Natural killer cell treated with Interleukin-12 subunit alpha and Interleukin-12 subunit beta and Interleukin-15 and Interleukin-18, amount 100 ng/mL, for 72 hours (primary cell): ENCODE measurements around the gene BAD. TPM values are rescaled to one million over a fixed set of nuclear protein-coding genes. Genes with fewer than 3 reads are reported as not detected.
A peak's percentile ranks its signal among the peaks of the same experiment; 100 is the strongest.

ENCODE experiments used
- ATAC-seq, 2 donors: fragments of 150-1000 bp; cut with Tn5 transposase in 1 of 2; sonication (Bioruptor Pico), chemical (Tn5 transposase) in 1 of 2; 2 replicates each; pipeline ENCODE4 v1.10.0; 2021
- DNase-seq: peaks from one replicate; pipeline ENCODE4 v3.0.0; 2022; ENCODE audit warnings: low spot score
- H3K27ac Mint-ChIP-seq, 2 donors: 1 replicate in 1 of 2; 2 replicates in 1 of 2; pipeline ENCODE4 v1.8.0; 2022; ENCODE audit warnings: mixed read lengths in 2 of 2, mild to moderate bottlenecking in 1 of 2, moderate library complexity in 1 of 2
- H3K27me3 Mint-ChIP-seq, 2 donors: 1 replicate in 1 of 2; 2 replicates in 1 of 2; pipeline ENCODE4 v1.8.0; 2022; ENCODE audit warnings: mixed read lengths in 2 of 2
- H3K36me3 Mint-ChIP-seq: one replicate; pipeline ENCODE4 v1.8.0; 2022; ENCODE audit warnings: mixed read lengths
- H3K4me1 Mint-ChIP-seq, 2 donors: 1 replicate in 1 of 2; 2 replicates in 1 of 2; pipeline ENCODE4 v1.8.0; 2022; ENCODE audit warnings: low read depth in 2 of 2, mixed read lengths in 2 of 2, mild to moderate bottlenecking in 1 of 2
- H3K4me3 Mint-ChIP-seq: one replicate; pipeline ENCODE4 v1.8.0; 2022; ENCODE audit warnings: mixed read lengths
- H3K9me3 Mint-ChIP-seq: 2 replicates; pipeline ENCODE4 v1.8.0; 2022; ENCODE audit warnings: mixed read lengths
- total RNA-seq, 2 donors: library from RNA; stranded (reverse); gene quantifications; one replicate each; pipeline ENCODE4 v1.2.3, GENCODE V29; 2022

BAD gene
- total RNA-seq, 2 donors from 2014 or later = 29.5 to 46.9 TPM

- Mint-ChIP-seq H3K27me3 (no peaks in the 10 kb centered on the region), H3K36me3 (peaks cover 5% of the 10 kb centered on the region), H3K27ac (peak overlapping the region; percentile 85 to 94), H3K4me3 (peak overlapping the region; percentile 37), H3K4me1 (peaks cover 19 to 24% of the 10 kb centered on the region in 2 donors), H3K9me3 (no peaks in the 10 kb centered on the region)
- ATAC-seq = no peak
- no peak for DNase-seq
Measured at GRCh38 chr11:64306876-64307622, 22.6 kb upstream of the BAD start.

- H3K4me3 Mint-ChIP-seq = peak overlapping the region; percentile 99
- no peak for DNase-seq
- H3K4me1 Mint-ChIP-seq = peaks cover 19 to 24% of the 10 kb centered on the region in 2 donors
- H3K27ac Mint-ChIP-seq = peak overlapping the region; percentile 84 to 94
- H3K9me3 Mint-ChIP-seq = no peaks in the 10 kb centered on the region
- ATAC-seq = no peak
- H3K36me3 Mint-ChIP-seq = peaks cover 5% of the 10 kb centered on the region
- no peaks in the 10 kb centered on the region for H3K27me3 Mint-ChIP-seq
Measured at GRCh38 chr11:64306563-64306875, 22.1 kb upstream of the BAD start.

- peaks cover 20 to 25% of the 10 kb centered on the region in 2 donors for H3K4me1 Mint-ChIP-seq
- peaks cover under 1 to 1% of the 10 kb centered on the region in 2 donors for H3K27me3 Mint-ChIP-seq
- H3K36me3 Mint-ChIP-seq = peaks cover 5% of the 10 kb centered on the region
- peak overlapping the region; percentile 99 for H3K4me3 Mint-ChIP-seq
- peak overlapping the region; percentile 84 to 94 for H3K27ac Mint-ChIP-seq
- DNase-seq (peak; percentile 83), ATAC-seq (peak; percentile 21 to 33)
- H3K9me3 Mint-ChIP-seq = no peaks in the 10 kb centered on the region
Measured at GRCh38 chr11:64305691-64306562, 21.5 kb upstream of the BAD start.

- peak within 1 kb of the TSS; percentile 99 for H3K4me3 Mint-ChIP-seq
- H3K27me3 Mint-ChIP-seq = peaks cover 7 to 8% of the 10 kb centered on the region in 2 donors
- peak; percentile 100 for DNase-seq
- peaks cover 5% of the 10 kb centered on the region for H3K36me3 Mint-ChIP-seq
- ATAC-seq = peak; percentile 89 to 93
- H3K4me1 Mint-ChIP-seq = peaks cover 23 to 31% of the 10 kb centered on the region in 2 donors
- peak within 1 kb of the TSS; percentile 88 to 94 for H3K27ac Mint-ChIP-seq
- no peaks in the 10 kb centered on the region for H3K9me3 Mint-ChIP-seq
Measured at GRCh38 chr11:64305075-64305690, 20.7 kb upstream of the BAD start, which contains the start of gene ESRRA. ESRRA (plus strand) TSS chr11:64305524; CDS start chr11:64307180, 1,656 bp downstream.

GRCh38 chr11:64304316-64305072 is 20.0 kb upstream of the BAD start:
- H3K36me3 Mint-ChIP-seq = peaks cover 5% of the 10 kb centered on the region
- peak; percentile 46 to 52 for ATAC-seq
- H3K27ac Mint-ChIP-seq = peak overlapping the region; percentile 88 to 93
- H3K4me3 Mint-ChIP-seq = peak overlapping the region; percentile 96
- H3K4me1 Mint-ChIP-seq = peaks cover 27 to 35% of the 10 kb centered on the region in 2 donors
- peaks cover 10 to 14% of the 10 kb centered on the region in 2 donors for H3K27me3 Mint-ChIP-seq
- DNase-seq = peak; percentile 92
- H3K9me3 Mint-ChIP-seq = no peaks in the 10 kb centered on the region

- Mint-ChIP-seq H3K27me3 (peaks cover 10 to 15% of the 10 kb centered on the region in 2 donors), H3K27ac (peak overlapping the region; percentile 88 to 93), H3K4me1 (peaks cover 27 to 35% of the 10 kb centered on the region in 2 donors)
Measured at GRCh38 chr11:64304032-64304315, 19.5 kb upstream of the BAD start.

GRCh38 chr11:64303109-64304031 is 18.9 kb upstream of the BAD start:
- Mint-ChIP-seq H3K4me3 (no peak overlapping the region), H3K36me3 (peaks cover 5% of the 10 kb centered on the region), H3K4me1 (peaks cover 27 to 35% of the 10 kb centered on the region in 2 donors), H3K27ac (no peak overlapping the region), H3K9me3 (no peaks in the 10 kb centered on the region), H3K27me3 (peaks cover 10 to 16% of the 10 kb centered on the region in 2 donors)
- ATAC-seq (no peak), DNase-seq (no peak)

More at GRCh38 chr11:64304032-64304315, 19.5 kb upstream of the BAD start:
- ATAC-seq = no peak
- peaks cover 5% of the 10 kb centered on the region for H3K36me3 Mint-ChIP-seq
- DNase-seq = no peak
- peak overlapping the region; percentile 96 for H3K4me3 Mint-ChIP-seq
- no peaks in the 10 kb centered on the region for H3K9me3 Mint-ChIP-seq

GRCh38 chr11:64299847-64300648 is 15.6 kb upstream of the BAD start, which contains the start of gene CATSPERZ:
CATSPERZ (plus strand) TSS chr11:64300358; CDS start chr11:64300411, 53 bp downstream.
- Mint-ChIP-seq H3K36me3 (no peaks in the 10 kb centered on the region), H3K4me1 (peaks cover 19 to 28% of the 10 kb centered on the region in 2 donors), H3K9me3 (no peaks in the 10 kb centered on the region), H3K27me3 (peaks cover 31 to 35% of the 10 kb centered on the region in 2 donors), H3K27ac (no peak within 1 kb of the TSS), H3K4me3 (peak within 1 kb of the TSS; percentile 75)
- DNase-seq (no peak), ATAC-seq (no peak)

- no peaks in the 10 kb centered on the region for H3K9me3 Mint-ChIP-seq
- H3K27ac Mint-ChIP-seq = no peak overlapping the region
- peaks cover 16 to 23% of the 10 kb centered on the region in 2 donors for H3K4me1 Mint-ChIP-seq
- no peaks in the 10 kb centered on the region for H3K36me3 Mint-ChIP-seq
- peak overlapping the region; percentile 41 for H3K4me3 Mint-ChIP-seq
- ATAC-seq = no peak
- peaks cover 36 to 41% of the 10 kb centered on the region in 2 donors for H3K27me3 Mint-ChIP-seq
- no peak for DNase-seq
Measured at GRCh38 chr11:64298966-64299846, 14.7 kb upstream of the BAD start.

- H3K9me3 Mint-ChIP-seq = no peaks in the 10 kb centered on the region
- H3K4me1 Mint-ChIP-seq = peaks cover 14 to 18% of the 10 kb centered on the region in 2 donors
- H3K4me3 Mint-ChIP-seq = no peak overlapping the region
- no peaks in the 10 kb centered on the region for H3K36me3 Mint-ChIP-seq
- peaks cover 41 to 48% of the 10 kb centered on the region in 2 donors for H3K27me3 Mint-ChIP-seq
- no peak overlapping the region for H3K27ac Mint-ChIP-seq
- no peak for DNase-seq
- ATAC-seq = no peak
Measured at GRCh38 chr11:64297699-64298358, 13.4 kb upstream of the BAD start.
